Measurements from ENCODE around the gene ANKFN1. TPM values are rescaled to one million over a fixed set of nuclear protein-coding genes. Genes with fewer than 3 reads are reported as not detected.

Gene ANKFN1
- total RNA-seq, 1 experiment from 2014 or later: not detected

- ATAC-seq: peak; percentile 58; the same call in 1 of the 2 replicates
- no peaks in the 10 kb centered on the region for H3K27me3 ChIP-seq (ENCODE audit: control insufficient read depth, insufficient read depth, low read length)
- in situ Hi-C loops (cut with HindIII; ENCODE audit: low pct_unique_long_range_greater_than_20kb, low sequenced_read_pairs): no loop called here
These were observed 239.0 kb downstream of the ANKFN1 start for GRCh38 chr17:56392321-56392720.

GRCh38 chr17:56393156-56393555 is 239.9 kb downstream of the ANKFN1 start:
- H3K27ac ChIP-seq (ENCODE audit: low read length): no peak overlapping the region
- BruUV-seq (replicated peaks): no TSS peak
- H3K4me3 ChIP-seq (ENCODE audit: low read depth in 2 of 2, low read length in 2 of 2): no peak overlapping the region
- DNase-seq (ENCODE audit: low read depth, low spot score) (no peak), ATAC-seq (0 out of 2 replicates have a peak, but pooled peaks have one; percentile 38)
- no peaks in the 10 kb centered on the region for H3K27me3 ChIP-seq (ENCODE audit: control insufficient read depth, insufficient read depth, low read length)
- POLR2A ChIA-PET: no interaction called here
- in situ Hi-C loops (cut with HindIII; ENCODE audit: low pct_unique_long_range_greater_than_20kb, low sequenced_read_pairs) (no loop called here), intact Hi-C loops (cut with micrococcal nuclease; ENCODE audit: unreplicated experiment) (no loop called here)
- no peaks in the 10 kb centered on the region for H3K4me1 ChIP-seq (ENCODE audit: control insufficient read depth, insufficient read depth, low read length)
- H3K9me3 ChIP-seq (ENCODE audit: control insufficient read depth, insufficient read depth, low read depth, low read length): no peaks in the 10 kb centered on the region
- no peaks in the 10 kb centered on the region for H3K36me3 ChIP-seq (ENCODE audit: control insufficient read depth, insufficient read depth, low read length)
- TF ChIP-seq POLR2AphosphoS5 (IDR thresholded peaks at IDR 0.05; ENCODE audit: low read depth, low read length): no peak
- TF ChIP-seq, protein P1, sequence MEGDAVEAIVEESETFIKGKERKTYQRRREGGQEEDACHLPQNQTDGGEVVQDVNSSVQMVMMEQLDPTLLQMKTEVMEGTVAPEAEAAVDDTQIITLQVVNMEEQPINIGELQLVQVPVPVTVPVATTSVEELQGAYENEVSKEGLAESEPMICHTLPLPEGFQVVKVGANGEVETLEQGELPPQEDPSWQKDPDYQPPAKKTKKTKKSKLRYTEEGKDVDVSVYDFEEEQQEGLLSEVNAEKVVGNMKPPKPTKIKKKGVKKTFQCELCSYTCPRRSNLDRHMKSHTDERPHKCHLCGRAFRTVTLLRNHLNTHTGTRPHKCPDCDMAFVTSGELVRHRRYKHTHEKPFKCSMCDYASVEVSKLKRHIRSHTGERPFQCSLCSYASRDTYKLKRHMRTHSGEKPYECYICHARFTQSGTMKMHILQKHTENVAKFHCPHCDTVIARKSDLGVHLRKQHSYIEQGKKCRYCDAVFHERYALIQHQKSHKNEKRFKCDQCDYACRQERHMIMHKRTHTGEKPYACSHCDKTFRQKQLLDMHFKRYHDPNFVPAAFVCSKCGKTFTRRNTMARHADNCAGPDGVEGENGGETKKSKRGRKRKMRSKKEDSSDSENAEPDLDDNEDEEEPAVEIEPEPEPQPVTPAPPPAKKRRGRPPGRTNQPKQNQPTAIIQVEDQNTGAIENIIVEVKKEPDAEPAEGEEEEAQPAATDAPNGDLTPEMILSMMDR (IDR thresholded peaks at IDR 0.05): no peak
- TF ChIP-seq SIN3A (IDR thresholded peaks at IDR 0.05; ENCODE audit: borderline replicate concordance, insufficient read depth, low read depth, low read length): no peak
- TF ChIP-seq, protein P2, sequence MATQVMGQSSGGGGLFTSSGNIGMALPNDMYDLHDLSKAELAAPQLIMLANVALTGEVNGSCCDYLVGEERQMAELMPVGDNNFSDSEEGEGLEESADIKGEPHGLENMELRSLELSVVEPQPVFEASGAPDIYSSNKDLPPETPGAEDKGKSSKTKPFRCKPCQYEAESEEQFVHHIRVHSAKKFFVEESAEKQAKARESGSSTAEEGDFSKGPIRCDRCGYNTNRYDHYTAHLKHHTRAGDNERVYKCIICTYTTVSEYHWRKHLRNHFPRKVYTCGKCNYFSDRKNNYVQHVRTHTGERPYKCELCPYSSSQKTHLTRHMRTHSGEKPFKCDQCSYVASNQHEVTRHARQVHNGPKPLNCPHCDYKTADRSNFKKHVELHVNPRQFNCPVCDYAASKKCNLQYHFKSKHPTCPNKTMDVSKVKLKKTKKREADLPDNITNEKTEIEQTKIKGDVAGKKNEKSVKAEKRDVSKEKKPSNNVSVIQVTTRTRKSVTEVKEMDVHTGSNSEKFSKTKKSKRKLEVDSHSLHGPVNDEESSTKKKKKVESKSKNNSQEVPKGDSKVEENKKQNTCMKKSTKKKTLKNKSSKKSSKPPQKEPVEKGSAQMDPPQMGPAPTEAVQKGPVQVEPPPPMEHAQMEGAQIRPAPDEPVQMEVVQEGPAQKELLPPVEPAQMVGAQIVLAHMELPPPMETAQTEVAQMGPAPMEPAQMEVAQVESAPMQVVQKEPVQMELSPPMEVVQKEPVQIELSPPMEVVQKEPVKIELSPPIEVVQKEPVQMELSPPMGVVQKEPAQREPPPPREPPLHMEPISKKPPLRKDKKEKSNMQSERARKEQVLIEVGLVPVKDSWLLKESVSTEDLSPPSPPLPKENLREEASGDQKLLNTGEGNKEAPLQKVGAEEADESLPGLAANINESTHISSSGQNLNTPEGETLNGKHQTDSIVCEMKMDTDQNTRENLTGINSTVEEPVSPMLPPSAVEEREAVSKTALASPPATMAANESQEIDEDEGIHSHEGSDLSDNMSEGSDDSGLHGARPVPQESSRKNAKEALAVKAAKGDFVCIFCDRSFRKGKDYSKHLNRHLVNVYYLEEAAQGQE (IDR thresholded peaks at IDR 0.05; ENCODE audit: insufficient read depth in 1 of 2, low read depth in 2 of 2, low read length in 1 of 2): no peak
- TF ChIP-seq TCF7L2 (IDR thresholded peaks at IDR 0.05; ENCODE audit: low read depth, low read length): no peak
- CTCF ChIA-PET: no interaction called here

More at GRCh38 chr17:56392321-56392720, 239.0 kb downstream of the ANKFN1 start:
- no TSS peak for BruUV-seq (replicated peaks)
- no peaks in the 10 kb centered on the region for H3K4me1 ChIP-seq (ENCODE audit: control insufficient read depth, insufficient read depth, low read length)
- H3K36me3 ChIP-seq (ENCODE audit: control insufficient read depth, insufficient read depth, low read length): no peaks in the 10 kb centered on the region
- no peaks in the 10 kb centered on the region for H3K9me3 ChIP-seq (ENCODE audit: control insufficient read depth, insufficient read depth, low read depth, low read length)
- H3K4me3 ChIP-seq (ENCODE audit: low read depth in 2 of 2, low read length in 2 of 2): no peak overlapping the region
- ChIA-PET CTCF (no interaction called here), POLR2A (no interaction called here)
- TF ChIP-seq SIN3A (IDR thresholded peaks at IDR 0.05; ENCODE audit: borderline replicate concordance, insufficient read depth, low read depth, low read length) (no peak), TCF7L2 (IDR thresholded peaks at IDR 0.05; ENCODE audit: low read depth, low read length) (no peak), POLR2AphosphoS5 (IDR thresholded peaks at IDR 0.05; ENCODE audit: low read depth, low read length) (no peak)
- TF ChIP-seq, protein P2 (IDR thresholded peaks at IDR 0.05; ENCODE audit: insufficient read depth in 1 of 2, low read depth in 2 of 2, low read length in 1 of 2): no peak
- TF ChIP-seq, protein P1 (IDR thresholded peaks at IDR 0.05): no peak; the same call in 1 of the 2 replicates
- no peak overlapping the region for H3K27ac ChIP-seq (ENCODE audit: low read length)
- intact Hi-C loops (cut with micrococcal nuclease; ENCODE audit: unreplicated experiment): no loop called here
- DNase-seq (ENCODE audit: low read depth, low spot score): no peak
